GM19324 (cell line): Measurements from ENCODE around the gene IGSF21.

Experiments used
- ATAC-seq: cut with Tn5 transposase; IDR thresholded peaks from one replicate; pipeline ENCODE4 v1.9.1; 2021; ENCODE audit warnings: mild to moderate bottlenecking, moderate library complexity; ENCODE audit not compliant: unreplicated experiment, low FRiP score

Gene IGSF21

DNA sequence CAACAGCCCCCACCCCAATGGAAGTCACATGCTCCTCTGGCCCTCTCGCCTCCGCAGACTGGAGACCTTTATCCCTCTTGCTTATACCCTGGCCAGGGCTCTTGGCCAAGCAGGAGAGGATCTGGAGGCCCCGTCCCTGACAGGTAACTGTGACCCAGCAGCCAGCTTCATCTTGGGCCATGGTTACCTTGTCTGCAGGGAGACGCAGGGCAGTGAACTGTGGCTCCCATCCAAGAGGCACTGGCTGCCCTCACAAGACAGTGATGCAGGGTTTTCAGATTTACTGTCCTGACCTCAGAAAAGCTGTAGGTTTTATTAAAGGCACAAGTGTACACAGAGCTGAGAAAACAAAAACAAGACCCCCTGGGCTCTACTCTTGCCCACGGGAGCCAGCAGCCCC, 276.5 kb downstream of the IGSF21 start:
- ATAC-seq: no peak

DNA sequence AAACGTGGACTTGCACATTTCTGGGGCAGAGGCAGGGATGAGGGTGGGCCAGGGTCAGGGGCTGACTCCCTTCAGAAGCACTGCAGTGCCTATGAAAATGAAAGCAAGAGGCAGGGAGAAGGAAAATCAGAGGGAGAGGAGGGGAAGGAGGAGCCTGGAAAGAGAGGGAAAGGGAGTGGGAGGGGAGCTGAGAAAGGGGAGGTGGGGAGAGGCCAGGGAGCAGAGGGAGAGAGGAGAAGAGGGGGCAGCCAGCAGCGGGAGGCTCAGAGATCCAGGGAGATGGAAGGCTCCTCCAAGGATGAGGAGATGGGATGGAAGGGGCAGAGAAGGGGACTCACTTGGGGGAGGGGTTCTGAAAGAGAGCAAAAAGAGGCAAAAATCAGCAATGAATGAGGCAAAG, 276.9 kb downstream of the IGSF21 start:
- ATAC-seq: no peak

DNA sequence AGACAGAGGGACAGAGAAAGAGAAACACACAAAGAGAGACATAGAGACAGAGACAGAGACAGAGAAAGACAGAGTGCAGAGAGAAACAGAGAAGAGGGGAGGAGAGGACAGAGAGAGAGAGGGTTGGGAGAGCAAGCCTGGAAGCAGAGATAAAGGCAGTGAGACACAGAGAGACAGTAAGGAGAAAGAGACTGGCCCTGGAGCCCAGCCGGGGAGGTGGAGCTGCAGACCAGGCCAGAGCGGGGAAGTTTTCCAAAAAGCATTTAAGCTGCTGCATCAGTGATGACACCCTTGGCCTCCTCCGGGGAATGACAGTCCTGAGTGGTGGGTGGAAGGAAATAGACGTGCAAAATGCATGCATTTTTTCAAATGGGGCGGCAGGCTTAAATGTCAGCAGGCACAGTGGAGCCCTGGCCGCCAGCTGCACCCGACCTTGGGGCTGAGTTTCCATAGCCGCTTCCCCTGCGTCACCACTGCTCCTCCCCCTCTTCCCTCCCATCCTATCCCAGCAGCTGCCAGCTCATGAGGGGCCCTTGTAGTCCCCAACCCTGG, 277.7 kb downstream of the IGSF21 start:
- no peak for ATAC-seq

DNA sequence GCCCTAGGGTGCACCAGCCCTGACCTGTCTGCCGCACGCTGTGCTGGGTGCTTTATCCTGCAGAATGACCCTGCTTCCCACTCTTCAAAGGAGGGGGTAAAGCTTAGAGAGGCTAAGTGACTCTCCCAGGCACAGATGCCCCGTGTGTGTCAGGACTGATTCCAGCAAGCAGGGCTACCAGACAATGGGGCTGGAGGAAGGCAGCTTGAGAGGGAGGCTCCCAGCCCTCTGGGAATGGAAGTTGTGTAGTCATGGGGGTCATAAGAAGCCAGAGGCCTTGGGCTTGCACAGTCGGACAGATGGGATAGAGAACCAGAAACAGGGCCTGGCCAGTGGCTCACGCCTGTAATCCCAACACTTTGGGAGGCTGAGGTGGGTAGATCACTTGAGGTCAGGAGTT, 279.0 kb downstream of the IGSF21 start:
- ATAC-seq: no peak

DNA sequence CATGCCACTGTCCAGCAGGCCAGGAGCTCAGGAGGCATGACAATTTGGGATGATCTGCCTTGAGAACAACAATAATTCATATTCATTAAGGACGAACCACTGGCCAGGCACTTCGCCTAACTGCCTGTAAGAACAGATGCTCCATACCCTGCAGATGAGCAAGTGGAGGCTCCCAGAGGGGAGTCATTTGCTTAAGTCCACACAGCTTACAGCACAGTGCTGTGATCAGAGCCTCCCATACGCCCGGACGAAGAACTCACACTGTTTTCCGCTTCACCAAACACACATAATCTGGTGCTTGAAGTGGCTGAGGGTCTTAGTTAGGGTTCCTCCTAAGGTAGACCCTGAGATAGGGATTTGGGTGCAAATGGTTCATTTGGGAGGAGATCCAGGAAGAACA, 279.7 kb downstream of the IGSF21 start:
- ATAC-seq: no peak

DNA sequence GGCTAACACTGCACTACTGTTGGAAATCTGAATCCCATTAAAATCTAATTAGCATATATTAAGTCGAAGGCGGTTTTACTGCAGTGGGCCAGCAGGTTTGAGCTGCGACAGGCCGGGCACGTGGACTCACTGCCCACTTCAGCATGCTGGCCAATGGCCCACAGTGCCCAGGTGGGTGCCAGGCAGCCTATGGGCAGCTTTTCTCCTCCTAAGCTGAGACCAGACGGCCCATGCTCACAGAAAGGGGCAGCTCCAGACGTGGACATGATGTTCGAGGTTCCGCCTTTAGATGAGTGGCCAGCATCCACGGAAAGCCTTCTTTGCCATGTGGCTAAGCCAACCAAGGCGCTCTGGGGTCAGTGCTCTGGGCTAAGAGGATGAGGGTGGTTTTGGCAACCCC, 283.4 kb downstream of the IGSF21 start:
- ATAC-seq: no peak

DNA sequence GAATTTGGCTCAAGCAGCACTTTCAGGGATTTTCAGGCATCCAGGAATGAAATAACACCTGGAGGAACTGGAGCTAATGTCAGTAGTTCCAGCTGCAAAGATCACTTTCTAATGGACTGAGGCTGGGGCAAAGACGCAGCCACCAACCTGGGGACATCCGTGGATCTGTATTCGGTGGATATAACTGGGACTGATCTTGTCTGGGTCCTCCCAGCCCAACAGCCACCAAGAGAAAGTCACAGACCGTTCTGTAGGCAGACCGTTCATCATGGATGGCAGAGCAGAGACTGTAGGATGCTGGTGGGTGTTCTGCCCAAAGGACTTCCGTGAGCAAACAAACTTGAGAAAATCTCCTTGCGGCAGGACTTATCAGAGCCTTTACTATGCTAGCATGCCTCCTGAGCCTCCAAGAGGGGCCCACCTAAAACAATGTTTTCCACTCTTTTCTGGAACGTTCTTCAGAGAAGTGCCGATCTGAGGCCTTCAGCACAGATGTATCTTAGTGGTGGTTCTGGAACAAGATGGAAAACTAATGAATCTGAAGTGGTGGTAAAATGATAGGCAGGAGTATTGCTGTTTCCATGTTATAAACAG, 287.1 kb downstream of the IGSF21 start:
- ATAC-seq: no peak

DNA sequence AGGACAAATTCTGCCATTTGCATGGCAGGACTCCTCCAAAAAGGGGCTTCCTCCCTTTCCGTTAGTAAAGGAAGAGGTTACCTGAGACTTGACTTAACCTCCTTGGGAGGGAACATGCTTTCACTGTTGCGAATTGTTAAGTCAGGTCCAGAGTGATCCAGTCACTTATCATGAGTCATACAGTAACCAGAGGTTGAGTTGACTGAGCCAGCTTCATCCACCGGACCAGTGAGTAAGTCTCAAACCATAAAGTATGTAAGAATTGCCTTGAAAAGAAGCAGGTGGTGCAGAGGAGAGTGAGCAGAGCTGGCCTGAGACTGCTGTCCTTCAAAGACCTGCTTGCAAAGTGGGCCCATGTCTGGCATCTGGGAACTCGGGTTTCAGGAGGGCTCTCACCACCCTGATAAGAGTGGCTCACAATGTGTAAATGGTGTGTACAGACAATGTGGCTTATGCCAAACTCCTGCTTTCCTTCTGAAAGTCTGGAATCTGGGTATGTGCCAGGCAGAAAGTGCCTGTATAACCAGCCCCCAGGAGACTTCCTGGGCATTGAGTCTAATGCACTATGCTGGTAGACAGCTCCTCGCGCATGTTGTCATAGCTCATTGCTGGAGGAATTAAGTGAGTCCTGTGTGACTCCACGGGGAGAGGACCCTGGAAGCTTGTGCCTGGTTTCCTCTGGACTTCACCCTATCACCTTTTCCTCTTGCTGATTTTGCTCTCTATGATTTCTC, 288.8 kb downstream of the IGSF21 start:
- ATAC-seq: no peak

DNA sequence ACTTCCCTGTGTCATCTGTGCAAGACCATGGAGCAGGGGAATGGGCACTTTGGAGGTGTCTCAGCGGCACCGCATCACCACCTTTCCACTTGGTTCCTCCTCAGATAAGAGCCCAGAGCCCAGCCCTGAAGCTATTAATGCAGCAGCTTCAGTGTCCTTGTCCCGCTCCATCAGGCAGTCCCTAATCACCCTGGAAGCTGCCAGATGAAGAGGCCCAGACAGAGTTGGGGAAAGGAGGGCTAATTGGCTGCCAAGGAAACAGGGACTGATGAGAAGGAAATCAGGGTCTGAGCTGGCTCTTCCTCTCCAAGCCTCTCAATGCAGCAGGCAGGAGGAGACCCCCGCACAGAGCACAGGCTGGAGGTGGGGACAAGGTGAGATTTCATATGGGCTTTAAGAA, 290.0 kb downstream of the IGSF21 start:
- ATAC-seq: no peak

DNA sequence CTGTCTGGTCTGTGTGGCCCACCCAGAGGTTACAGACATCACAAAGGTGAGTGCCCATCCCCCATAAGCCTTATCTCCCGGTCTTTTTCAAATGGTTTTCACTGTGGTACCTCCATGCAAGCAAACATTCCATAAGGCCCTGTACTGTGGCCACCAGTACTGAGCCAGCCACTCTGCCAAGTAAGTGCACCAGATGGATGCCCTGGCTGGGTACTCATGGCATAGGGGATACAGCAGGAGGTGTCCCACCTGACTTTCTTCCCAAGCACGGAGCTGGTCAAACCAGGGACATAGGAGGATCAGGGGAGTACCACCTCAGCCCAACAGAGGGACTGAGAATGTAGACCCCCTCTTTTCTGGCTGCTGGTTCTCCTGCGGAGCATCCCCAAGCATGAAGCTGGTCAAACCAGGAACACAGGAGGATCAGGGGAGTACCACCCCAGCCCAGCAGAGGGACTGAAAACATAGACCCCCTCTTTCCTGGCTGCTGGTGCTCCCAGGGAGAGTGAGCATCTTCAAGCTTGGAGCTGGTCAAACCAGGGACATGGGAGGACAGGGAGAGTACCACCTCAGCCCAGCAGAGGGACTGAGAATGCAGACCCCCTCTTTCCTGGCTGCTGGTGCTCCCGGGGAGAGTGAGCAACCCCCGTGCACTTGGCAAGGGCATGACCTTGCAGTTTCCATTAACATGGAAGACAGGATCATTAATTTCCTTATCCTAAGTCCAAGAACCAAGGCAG, 291.4 kb downstream of the IGSF21 start:
- ATAC-seq: no peak

DNA sequence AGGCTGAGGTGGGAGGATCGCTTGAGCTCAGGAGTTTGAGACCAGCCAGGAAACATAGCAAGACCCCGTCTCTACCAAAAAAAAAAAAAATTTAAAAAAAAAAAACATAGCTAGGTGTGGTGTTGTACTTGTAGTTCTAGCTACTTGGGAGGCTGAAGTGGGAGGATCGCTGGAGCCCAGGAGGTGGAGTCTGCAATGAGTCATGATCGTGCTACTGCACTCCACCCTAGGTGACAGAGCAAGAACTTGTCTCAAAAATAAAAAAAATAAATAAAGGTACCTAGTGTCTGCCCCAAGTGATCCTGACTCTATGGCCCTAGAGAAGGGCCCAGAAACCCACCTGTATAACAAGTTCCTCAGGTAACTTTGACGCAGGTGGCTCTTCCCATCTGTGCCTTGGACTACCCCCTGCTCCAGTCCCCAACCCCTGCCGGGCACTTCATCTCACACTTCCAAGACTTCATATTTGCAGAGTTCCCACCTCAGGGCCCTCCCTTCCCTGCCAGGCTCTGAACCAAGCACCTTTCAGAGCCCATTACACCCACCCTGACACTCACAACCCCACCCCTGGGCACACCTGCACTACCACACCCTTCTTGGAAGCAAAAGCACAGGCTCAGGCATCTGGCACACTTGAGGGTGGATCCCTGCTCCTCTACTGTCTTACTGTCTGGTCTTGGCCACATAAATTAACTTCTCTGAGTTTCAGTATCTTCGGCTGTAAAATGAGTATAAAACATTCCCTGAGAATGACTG, 292.9 kb downstream of the IGSF21 start:
- no peak for ATAC-seq

DNA sequence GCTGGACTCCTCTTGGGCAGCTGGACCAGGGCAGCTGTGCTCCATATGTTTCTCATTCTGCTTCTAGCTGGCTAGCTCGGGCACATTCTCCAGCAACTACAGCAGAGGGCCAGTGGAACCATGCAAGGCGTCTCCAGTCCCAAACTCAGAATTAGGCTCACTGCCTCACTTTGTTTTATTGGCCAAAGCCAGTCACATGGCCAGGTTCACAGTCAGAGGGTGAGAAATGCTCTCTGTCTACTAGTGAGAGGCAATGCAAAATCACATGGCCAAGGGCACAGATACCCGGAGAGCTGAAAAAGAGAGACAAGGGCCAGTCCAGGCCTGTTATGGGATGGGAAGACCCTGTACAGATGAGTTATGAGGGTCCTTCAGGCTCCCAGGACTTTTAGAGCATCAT, 294.3 kb downstream of the IGSF21 start:
- no peak for ATAC-seq

DNA sequence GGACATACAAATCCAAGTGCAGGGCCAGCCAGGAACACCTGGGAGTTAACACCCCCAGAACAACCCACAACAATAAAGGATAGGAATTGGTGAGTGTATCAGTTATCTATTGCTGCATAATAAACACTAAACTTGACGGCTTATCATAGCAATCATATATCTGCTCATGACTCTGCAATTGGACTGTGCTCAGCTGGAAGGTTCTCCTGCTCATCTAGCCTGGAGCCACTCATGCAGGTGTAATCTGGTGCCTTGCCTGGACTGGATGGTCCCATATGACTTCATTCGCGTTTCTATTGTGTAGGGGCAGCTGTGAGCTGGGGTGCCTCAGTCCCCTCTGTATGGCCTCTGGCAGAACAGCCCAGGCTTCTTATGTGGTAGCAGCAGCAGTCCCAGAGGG, 296.9 kb downstream of the IGSF21 start:
- ATAC-seq: no peak

DNA sequence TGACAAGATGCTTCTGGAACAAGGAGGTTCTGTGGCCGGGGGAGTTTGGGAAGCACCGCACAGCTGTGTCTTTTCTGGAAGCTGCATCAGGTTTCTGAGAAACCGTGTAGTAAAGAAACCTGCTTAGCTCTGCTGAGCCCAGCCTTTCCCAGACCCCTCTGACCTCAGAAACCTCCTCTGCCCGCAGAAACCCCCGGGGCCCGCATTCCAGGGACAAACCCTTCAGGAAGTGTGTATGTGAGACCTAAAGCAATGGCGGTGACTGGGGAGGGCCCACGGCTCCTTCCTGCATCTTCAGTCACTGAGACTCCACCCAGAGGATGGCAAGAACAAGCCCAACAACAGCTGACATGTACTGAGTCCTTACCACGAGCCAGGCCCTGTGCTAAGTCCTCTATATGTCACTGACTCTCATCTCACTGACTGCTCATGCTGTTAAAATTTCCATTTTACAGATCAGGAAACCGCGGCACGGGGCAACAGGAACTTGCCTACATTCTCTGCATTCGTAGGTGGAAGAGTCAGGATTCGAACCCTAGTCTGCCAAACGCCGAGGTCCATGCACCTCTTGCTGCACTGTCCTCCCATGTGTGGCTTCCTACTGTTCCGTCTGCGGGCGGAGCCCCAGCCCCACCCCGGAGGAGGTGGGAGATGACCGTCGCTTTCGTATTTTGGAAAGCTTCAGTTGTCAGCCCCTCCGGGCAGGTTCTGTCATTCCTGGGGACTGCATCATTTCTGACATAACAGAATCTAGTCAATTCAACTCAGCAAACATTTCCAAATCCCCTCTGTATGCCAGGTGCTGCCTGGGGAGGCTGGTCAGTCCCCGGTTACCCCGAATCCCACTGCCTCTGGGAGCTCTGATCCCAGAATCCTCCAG, 299.8 kb downstream of the IGSF21 start:
- ATAC-seq: no peak

DNA sequence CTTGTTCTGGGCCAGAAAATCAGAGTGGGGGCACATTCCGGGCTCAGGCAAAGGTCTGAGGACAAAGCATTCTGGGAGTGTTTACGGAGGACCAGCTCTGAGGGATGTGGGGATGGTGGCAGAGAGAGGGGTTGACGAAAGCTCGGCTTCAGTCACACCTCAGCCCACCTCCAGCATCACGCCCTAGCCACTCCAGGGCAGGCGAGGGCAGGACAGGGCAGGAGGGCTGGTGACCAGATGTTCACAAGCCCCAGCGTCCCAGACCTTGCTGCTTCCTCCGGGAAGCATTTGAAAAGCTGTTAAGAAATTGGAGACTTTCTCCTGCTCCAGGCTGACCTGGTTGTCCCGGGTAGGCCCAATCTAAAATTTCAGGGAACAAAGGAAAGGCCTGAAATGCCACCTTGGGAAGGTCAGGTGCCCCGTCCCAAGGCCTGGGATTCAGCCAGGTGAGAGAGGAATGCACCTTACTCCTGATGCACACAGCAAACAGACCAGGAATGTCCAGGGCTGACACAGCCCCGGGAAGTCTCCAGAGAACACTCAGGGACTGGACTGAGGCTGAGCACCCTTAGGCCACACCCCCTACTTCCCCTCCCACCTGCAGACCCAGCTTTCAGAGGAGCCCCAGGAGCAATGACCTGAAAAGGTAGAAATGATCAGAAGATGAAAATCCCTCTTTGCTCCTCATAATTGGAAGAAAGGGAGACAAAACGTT, 301.2 kb downstream of the IGSF21 start:
- no peak for ATAC-seq

DNA sequence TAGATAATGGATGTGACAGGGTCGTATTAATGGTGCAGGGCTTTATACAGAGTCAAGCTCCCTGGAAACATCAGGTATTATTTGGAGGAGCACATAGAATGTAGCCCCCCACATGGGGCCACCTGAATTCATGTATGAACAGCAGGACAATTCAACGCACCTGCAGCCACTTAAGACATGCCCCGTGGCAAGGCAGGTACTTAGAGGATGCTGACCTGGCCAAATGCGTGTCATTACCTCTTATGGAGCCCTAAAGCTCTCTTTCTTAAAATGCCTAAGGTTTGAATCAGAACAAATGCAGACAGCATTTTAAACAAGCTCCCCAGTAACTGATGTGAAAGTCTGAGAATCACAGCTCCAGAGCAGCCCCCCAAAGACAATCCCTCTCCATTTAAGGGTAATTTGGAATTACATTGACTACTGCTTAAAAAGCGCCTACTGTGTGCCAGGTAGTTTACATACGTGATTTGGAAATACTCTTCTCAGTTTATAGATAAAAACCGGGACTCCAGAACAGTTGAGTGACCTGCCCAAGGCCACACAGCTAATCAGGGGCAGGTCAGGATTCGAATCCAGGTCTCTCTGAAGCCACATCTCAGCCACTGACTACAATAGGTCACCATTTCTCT, 302.1 kb downstream of the IGSF21 start:
- no peak for ATAC-seq

DNA sequence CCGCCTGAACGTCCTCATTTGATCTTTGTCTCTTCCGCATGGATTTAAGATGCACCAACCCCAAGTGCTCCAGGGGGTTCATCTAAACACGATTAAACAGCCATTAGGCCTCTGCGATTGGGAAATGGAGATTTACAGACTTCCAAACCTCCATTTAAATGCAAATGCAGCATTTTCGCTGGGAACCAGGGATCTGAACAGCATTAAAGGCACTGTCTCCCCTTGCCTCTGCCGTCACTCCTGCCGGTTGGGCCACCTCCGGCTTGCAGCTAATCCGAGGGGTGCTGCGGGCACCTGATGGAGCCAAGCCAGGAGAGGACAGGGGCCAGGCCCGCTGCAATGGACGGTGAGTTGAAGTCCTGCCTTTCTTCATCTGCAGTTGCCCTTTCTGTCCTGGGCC, 302.8 kb downstream of the IGSF21 start:
- ATAC-seq: no peak

DNA sequence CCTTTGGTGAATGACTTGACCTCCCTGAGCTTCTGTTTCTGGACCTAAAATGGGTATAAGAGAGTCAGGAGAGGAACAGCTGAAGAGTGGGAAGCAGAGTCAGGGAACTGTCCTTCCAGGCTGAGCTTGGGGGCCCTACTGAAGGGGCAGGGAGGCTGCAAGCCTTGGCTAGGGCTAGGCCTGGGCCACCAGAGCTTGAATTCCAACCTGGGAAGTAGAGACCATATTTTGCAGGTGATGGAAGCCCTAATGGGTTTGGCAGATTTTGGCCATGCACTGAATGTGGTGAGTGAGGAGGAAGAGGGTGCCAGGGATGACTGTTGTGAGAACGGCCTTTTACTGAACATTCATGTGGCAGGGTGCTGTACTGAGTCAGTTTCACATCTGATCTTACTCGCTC, 303.7 kb downstream of the IGSF21 start:
- no peak for ATAC-seq
